BJ (cell line): ENCODE measurements around the gene AGO4. TPM values are rescaled to one million over a fixed set of nuclear protein-coding genes. Genes with fewer than 3 reads are reported as not detected.

Source experiments
- CTCF ChIA-PET: fragments of 350-600 bp; formaldehyde crosslinking; extraction: SDS; loops from one replicate; lab custom pipeline; 2021; ENCODE audit warnings: antibody characterized with exemption, inconsistent platforms; lab: Yijun Ruan, JAX
- POLR2A ChIA-PET: fragments of 300-600 bp; sonication (Branson Sonifier 250); formaldehyde crosslinking; extraction: SDS; loops from one replicate; lab custom pipeline; 2021; ENCODE audit warnings: antibody characterized with exemption; lab: Charles Lee
- DNase-seq: peaks from one replicate; pipeline ENCODE4 v3.0.0-alpha.2; 2011; ENCODE audit warnings: low read depth
- H3K27me3 ChIP-seq: 2 replicates; pipeline ENCODE4 v1.6.0; 2011; ENCODE audit warnings: low read length; ENCODE audit not compliant: control insufficient read depth, insufficient read depth
- H3K36me3 ChIP-seq: 2 replicates; pipeline ENCODE4 v1.5.1; 2011; ENCODE audit warnings: low read length; ENCODE audit not compliant: control insufficient read depth, insufficient read depth
- H3K4me3 ChIP-seq: 2 replicates; pipeline ENCODE4 v1.5.1; 2011; ENCODE audit warnings: low read depth, mild to moderate bottlenecking, control low read depth, low read length
- CTCF ChIP-seq: IDR thresholded peaks from 2 replicates; pipeline ENCODE4 v1.5.1; 2011; ENCODE audit warnings: low read depth, mild to moderate bottlenecking, control low read depth, inconsistent platforms, low read length, moderate library complexity; ENCODE audit not compliant: insufficient read depth
- polyA minus RNA-seq: library from RNA; depleted of rRNA, polyadenylated mRNA; stranded (reverse); fragments of >200 nt; gene quantifications from 2 replicates; pipeline ENCODE4 v1.2.3, GENCODE V29; 2011; rRNA and poly(A)+ RNA removed
- polyA plus RNA-seq: library from polyadenylated mRNA; depleted of rRNA; stranded (reverse); fragments of >200 nt; gene quantifications from 2 replicates; pipeline ENCODE4 v1.2.3, GENCODE V29; 2011; rRNA removed

Gene AGO4
- polyA plus RNA-seq, result 8.9 and 9.5 TPM in 2 replicates
- 24.6 and 33.6 TPM in 2 replicates for polyA minus RNA-seq

- CTCF ChIA-PET, result no interaction called here
- peak within 1 kb of the TSS; percentile 78 for H3K4me3 ChIP-seq
- no peaks in the 10 kb centered on the region for H3K36me3 ChIP-seq
- H3K27me3 ChIP-seq, result no peaks in the 10 kb centered on the region
- POLR2A ChIA-PET, result no interaction called here
- no peak for TF ChIP-seq CTCF
- no peak for DNase-seq
These were observed at the start of gene AGO4 for GRCh38 chr1:35807614-35808449. Gene AGO4 (plus strand): TSS chr1:35808016. CDS start chr1:35808417, 401 bp downstream.

GRCh38 chr1:35762141-35762540, 45.7 kb upstream of the AGO4 start:
- no peak for DNase-seq
- Histone ChIP-seq H3K36me3 (no peaks in the 10 kb centered on the region), H3K4me3 (no peak overlapping the region), H3K27me3 (no peaks in the 10 kb centered on the region)
- no peak for TF ChIP-seq CTCF
- ChIA-PET CTCF (interaction anchor here (1.8 kb wide), 1 partner anchor 197 kb away, joined by 5 read pairs; no protein-coding TSS in a partner anchor), POLR2A (no interaction called here)

GRCh38 chr1:35763201-35763600, 44.6 kb upstream of the AGO4 start:
- no peaks in the 10 kb centered on the region for H3K27me3 ChIP-seq
- CTCF ChIA-PET, result interaction anchor here (0.9 to 1.8 kb wide), 3 partner anchors 9 to 198 kb away, joined by 3 to 5 read pairs (median 3); partner anchors contain the start of gene AGO1
- no peak for TF ChIP-seq CTCF
- POLR2A ChIA-PET, result no interaction called here
- H3K4me3 ChIP-seq, result no peak overlapping the region
- no peaks in the 10 kb centered on the region for H3K36me3 ChIP-seq
- DNase-seq, result no peak

- no peak for TF ChIP-seq CTCF
- H3K27me3 ChIP-seq, result no peaks in the 10 kb centered on the region
- CTCF ChIA-PET, result interaction anchor here (0.7 kb wide), 1 partner anchor 11 kb away, joined by 3 read pairs; no protein-coding TSS in a partner anchor
- no peaks in the 10 kb centered on the region for H3K36me3 ChIP-seq
- no peak for DNase-seq
- POLR2A ChIA-PET, result no interaction called here
- no peak overlapping the region for H3K4me3 ChIP-seq
These were observed 43.5 kb upstream of the AGO4 start for GRCh38 chr1:35764283-35764682.

- TF ChIP-seq CTCF, result no peak
- H3K27me3 ChIP-seq, result no peaks in the 10 kb centered on the region
- POLR2A ChIA-PET, result no interaction called here
- peak overlapping the region; percentile 58 for H3K4me3 ChIP-seq
- CTCF ChIA-PET, result interaction anchor here (0.6 to 2.9 kb wide), 12 partner anchors 13 to 589 kb away, joined by 3 to 13 read pairs (median 4); partner anchors contain the start of gene TFAP2E
- no peaks in the 10 kb centered on the region for H3K36me3 ChIP-seq
- no peak for DNase-seq
These were observed 39.2 kb upstream of the AGO4 start for GRCh38 chr1:35768350-35769187.
